ENCODE measurements around the gene WDSUB1. TPM values are rescaled to one million over a fixed set of nuclear protein-coding genes. Genes with fewer than 3 reads are reported as not detected.

Gene WDSUB1
- total and polyA plus RNA-seq, 9 of the 15 experiments (the other 6 are each of a cell fraction or from before 2014, with no cell fraction given) = 5.2 to 13.7 (median 9.4) TPM

DNA sequence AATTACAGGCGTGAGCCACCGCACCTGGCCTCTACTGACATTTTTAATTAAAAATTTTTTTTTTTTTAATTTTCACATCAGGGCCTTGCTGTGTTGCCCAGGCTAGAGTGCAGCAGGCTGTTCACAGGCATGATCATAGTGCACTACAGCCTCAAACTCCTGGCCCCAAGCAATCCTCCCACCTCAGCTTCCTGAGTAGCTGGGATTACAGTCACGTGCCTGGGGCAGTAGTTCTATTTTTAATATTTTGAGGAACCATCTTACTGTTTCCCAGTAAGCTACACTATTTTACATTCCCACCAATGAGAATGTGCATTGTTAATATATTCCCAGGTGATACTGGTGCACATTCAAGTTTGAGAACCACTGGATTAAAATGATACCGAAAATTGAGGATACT is 92.7 kb downstream of the WDSUB1 start:
- H3K4me3 ChIP-seq = no peak overlapping the region
- no peaks in the 10 kb centered on the region for H3K79me2 ChIP-seq (ENCODE audit: control insufficient read depth, insufficient read depth, low read length)
- ATAC-seq (no peak), DNase-seq (ENCODE audit: extremely low read depth in 1 of 4, low spot score in 3 of 4) (no peak), FAIRE-seq (no peak)
- no peak overlapping the region for H3K27ac ChIP-seq (ENCODE audit: extremely low read depth, low read depth, low read length)
- CTCF ChIA-PET (ENCODE audit: low intra/inter-chr PET ratio) = no interaction called here
- no peaks in the 10 kb centered on the region for H3K36me3 ChIP-seq (ENCODE audit: control insufficient read depth, insufficient read depth, low read length)
- WGBS (ENCODE audit: insufficient coverage, low coverage, missing lambda C conversion rate) = 8% methylated on average over 4 of the region's 4 CpGs
- H3K4me1 ChIP-seq (replicated peaks in 1 of 2; ENCODE audit: control insufficient read depth in 2 of 2, insufficient read depth in 2 of 2, low read length in 2 of 2) = peaks cover 0 to 3% of the 10 kb centered on the region in 2 experiments; a peak in 1 of 5 replicates
- H3K9ac ChIP-seq (ENCODE audit: insufficient read depth in 1 of 2, low read depth in 2 of 2, low read length in 2 of 2) = no peak overlapping the region
- POLR2A ChIA-PET = no interaction called here
- H3K27me3 ChIP-seq (ENCODE audit: control insufficient read depth in 2 of 2, insufficient read depth in 2 of 2, low read length in 2 of 2) = peaks cover 43 to 61% of the 10 kb centered on the region in 2 experiments
- no peaks in the 10 kb centered on the region for H3K9me1 ChIP-seq (ENCODE audit: control insufficient read depth, insufficient read depth, low read length)
- no peaks in the 10 kb centered on the region for H4K20me1 ChIP-seq (replicated peaks; ENCODE audit: control insufficient read depth, insufficient read depth, low read length)
- intact Hi-C loops (cut with micrococcal nuclease) = no loop called here
- H3K4me2 ChIP-seq (ENCODE audit: insufficient read depth, low read length) = no peak overlapping the region
- in situ Hi-C loops (cut with MboI) = no loop called here
- BruUV-seq (replicated peaks) = no TSS peak
- H2AFZ ChIP-seq (ENCODE audit: low read depth, low read length) = no peak overlapping the region
- no peaks in the 10 kb centered on the region for H3K9me3 ChIP-seq (replicated peaks; ENCODE audit: control insufficient read depth, insufficient read depth, low read depth, low read length)
- TF ChIP-seq ZNF449 (CRISPR knock-in tag; IDR thresholded peaks at IDR 0.05) = no peak
- TF ChIP-seq BRF2 (IDR thresholded peaks at IDR 0.05; ENCODE audit: borderline replicate concordance, insufficient read depth, insufficient read length) = no peak
- no peak for TF ChIP-seq SRSF3 (IDR thresholded peaks at IDR 0.05; ENCODE audit: insufficient read depth, low read length)
- TF ChIP-seq, protein P1, sequence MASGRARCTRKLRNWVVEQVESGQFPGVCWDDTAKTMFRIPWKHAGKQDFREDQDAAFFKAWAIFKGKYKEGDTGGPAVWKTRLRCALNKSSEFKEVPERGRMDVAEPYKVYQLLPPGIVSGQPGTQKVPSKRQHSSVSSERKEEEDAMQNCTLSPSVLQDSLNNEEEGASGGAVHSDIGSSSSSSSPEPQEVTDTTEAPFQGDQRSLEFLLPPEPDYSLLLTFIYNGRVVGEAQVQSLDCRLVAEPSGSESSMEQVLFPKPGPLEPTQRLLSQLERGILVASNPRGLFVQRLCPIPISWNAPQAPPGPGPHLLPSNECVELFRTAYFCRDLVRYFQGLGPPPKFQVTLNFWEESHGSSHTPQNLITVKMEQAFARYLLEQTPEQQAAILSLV (tag; IDR thresholded peaks at IDR 0.05) = no peak
- no peak for TF ChIP-seq POLR2G (IDR thresholded peaks at IDR 0.05; ENCODE audit: low read depth, low read length)
- no peak for TF ChIP-seq RBM34 (IDR thresholded peaks at IDR 0.05; ENCODE audit: borderline replicate concordance, insufficient read depth, low read length)
- no peak for TF ChIP-seq ZNF778 (CRISPR knock-in tag; IDR thresholded peaks at IDR 0.05)
- TF ChIP-seq, protein P2, sequence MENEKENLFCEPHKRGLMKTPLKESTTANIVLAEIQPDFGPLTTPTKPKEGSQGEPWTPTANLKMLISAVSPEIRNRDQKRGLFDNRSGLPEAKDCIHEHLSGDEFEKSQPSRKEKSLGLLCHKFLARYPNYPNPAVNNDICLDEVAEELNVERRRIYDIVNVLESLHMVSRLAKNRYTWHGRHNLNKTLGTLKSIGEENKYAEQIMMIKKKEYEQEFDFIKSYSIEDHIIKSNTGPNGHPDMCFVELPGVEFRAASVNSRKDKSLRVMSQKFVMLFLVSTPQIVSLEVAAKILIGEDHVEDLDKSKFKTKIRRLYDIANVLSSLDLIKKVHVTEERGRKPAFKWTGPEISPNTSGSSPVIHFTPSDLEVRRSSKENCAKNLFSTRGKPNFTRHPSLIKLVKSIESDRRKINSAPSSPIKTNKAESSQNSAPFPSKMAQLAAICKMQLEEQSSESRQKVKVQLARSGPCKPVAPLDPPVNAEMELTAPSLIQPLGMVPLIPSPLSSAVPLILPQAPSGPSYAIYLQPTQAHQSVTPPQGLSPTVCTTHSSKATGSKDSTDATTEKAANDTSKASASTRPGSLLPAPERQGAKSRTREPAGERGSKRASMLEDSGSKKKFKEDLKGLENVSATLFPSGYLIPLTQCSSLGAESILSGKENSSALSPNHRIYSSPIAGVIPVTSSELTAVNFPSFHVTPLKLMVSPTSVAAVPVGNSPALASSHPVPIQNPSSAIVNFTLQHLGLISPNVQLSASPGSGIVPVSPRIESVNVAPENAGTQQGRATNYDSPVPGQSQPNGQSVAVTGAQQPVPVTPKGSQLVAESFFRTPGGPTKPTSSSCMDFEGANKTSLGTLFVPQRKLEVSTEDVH (IDR thresholded peaks at IDR 0.05; ENCODE audit: low read depth, partially characterized antibody) = no peak
- no peak for TF ChIP-seq HNRNPLL (IDR thresholded peaks at IDR 0.05; ENCODE audit: low read depth, low read length, poor library complexity, severe bottlenecking)
- no peak for TF ChIP-seq PHTF2 (CRISPR knock-in tag; IDR thresholded peaks at IDR 0.05)
- TF ChIP-seq PTRF (tag; IDR thresholded peaks at IDR 0.05) = no peak
- TF ChIP-seq, protein P3, sequence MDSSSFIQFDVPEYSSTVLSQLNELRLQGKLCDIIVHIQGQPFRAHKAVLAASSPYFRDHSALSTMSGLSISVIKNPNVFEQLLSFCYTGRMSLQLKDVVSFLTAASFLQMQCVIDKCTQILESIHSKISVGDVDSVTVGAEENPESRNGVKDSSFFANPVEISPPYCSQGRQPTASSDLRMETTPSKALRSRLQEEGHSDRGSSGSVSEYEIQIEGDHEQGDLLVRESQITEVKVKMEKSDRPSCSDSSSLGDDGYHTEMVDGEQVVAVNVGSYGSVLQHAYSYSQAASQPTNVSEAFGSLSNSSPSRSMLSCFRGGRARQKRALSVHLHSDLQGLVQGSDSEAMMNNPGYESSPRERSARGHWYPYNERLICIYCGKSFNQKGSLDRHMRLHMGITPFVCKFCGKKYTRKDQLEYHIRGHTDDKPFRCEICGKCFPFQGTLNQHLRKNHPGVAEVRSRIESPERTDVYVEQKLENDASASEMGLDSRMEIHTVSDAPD (CRISPR knock-in tag; IDR thresholded peaks at IDR 0.05) = no peak
- no peak for TF ChIP-seq KLF16 (IDR thresholded peaks at IDR 0.05)

Data from K562 (cell line).